ENCODE results near the gene SLC35A5.

SLC35A5 gene

DNA sequence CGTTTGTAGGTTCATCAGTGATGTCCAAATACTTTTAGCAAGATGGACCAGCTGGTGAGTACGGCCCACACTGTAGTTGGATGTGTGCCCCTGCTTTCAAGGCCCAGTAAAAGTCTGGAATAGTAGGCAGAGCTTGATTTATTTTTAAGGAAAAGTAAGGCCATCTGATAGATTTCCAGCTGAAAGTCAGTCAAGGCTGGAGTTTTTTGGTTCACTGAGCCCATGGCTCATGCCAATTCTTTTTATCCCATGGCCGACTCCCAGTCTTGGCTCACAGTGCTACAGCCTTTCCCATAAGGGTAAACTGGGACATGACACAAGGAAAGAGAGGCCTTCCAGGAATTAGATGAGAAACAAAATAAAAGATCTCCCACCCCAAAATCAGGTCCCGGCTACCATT lies 65.6 kb downstream of the SLC35A5 start (continued):
- TF ChIP-seq, protein P1, sequence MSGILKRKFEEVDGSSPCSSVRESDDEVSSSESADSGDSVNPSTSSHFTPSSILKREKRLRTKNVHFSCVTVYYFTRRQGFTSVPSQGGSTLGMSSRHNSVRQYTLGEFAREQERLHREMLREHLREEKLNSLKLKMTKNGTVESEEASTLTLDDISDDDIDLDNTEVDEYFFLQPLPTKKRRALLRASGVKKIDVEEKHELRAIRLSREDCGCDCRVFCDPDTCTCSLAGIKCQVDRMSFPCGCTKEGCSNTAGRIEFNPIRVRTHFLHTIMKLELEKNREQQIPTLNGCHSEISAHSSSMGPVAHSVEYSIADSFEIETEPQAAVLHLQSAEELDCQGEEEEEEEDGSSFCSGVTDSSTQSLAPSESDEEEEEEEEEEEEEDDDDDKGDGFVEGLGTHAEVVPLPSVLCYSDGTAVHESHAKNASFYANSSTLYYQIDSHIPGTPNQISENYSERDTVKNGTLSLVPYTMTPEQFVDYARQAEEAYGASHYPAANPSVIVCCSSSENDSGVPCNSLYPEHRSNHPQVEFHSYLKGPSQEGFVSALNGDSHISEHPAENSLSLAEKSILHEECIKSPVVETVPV (CRISPR knock-in tag; IDR thresholded peaks at IDR 0.05), result no peak

DNA sequence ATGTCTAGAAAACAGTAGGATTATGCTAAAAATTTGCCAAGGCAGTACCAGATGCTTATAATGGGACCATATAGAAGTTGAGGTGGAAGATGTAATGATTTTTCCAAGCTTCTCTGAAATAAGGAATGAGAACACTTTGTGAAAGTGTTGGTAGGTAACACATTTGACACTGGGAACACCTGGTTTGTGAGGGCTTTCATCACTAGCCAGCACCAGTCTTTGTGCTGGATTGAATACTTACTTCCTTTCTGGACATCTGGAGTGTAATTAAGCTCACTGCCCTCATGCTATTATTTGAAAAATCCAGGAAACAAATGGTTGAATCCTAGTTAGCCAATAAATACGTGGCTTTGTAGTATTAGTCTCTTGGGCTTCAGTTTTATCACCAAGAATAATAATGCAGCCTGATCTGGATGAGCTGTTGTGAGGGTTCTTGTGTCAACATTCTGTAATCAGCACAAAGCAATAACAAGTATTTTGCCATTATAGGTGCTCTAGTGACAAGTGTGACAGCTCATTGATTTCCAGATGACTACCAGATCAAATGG lies 66.1 kb downstream of the SLC35A5 start:
- TF ChIP-seq ZFP3 (CRISPR knock-in tag; IDR thresholded peaks at IDR 0.05), result no peak
- TF ChIP-seq ZNF70 (CRISPR knock-in tag; IDR thresholded peaks at IDR 0.05), result no peak
- TF ChIP-seq PPARA (CRISPR knock-in tag; IDR thresholded peaks at IDR 0.05; ENCODE audit: borderline replicate concordance), result no peak
- TF ChIP-seq, protein P2, sequence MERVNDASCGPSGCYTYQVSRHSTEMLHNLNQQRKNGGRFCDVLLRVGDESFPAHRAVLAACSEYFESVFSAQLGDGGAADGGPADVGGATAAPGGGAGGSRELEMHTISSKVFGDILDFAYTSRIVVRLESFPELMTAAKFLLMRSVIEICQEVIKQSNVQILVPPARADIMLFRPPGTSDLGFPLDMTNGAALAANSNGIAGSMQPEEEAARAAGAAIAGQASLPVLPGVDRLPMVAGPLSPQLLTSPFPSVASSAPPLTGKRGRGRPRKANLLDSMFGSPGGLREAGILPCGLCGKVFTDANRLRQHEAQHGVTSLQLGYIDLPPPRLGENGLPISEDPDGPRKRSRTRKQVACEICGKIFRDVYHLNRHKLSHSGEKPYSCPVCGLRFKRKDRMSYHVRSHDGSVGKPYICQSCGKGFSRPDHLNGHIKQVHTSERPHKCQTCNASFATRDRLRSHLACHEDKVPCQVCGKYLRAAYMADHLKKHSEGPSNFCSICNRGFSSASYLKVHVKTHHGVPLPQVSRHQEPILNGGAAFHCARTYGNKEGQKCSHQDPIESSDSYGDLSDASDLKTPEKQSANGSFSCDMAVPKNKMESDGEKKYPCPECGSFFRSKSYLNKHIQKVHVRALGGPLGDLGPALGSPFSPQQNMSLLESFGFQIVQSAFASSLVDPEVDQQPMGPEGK (CRISPR knock-in tag; IDR thresholded peaks at IDR 0.05; ENCODE audit: borderline replicate concordance), result no peak
- TF ChIP-seq, protein P3, sequence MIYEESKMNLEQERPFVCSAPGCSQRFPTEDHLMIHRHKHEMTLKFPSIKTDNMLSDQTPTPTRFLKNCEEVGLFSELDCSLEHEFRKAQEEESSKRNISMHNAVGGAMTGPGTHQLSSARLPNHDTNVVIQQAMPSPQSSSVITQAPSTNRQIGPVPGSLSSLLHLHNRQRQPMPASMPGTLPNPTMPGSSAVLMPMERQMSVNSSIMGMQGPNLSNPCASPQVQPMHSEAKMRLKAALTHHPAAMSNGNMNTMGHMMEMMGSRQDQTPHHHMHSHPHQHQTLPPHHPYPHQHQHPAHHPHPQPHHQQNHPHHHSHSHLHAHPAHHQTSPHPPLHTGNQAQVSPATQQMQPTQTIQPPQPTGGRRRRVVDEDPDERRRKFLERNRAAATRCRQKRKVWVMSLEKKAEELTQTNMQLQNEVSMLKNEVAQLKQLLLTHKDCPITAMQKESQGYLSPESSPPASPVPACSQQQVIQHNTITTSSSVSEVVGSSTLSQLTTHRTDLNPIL (CRISPR knock-in tag; IDR thresholded peaks at IDR 0.05; ENCODE audit: low read depth), result no peak
- TF ChIP-seq ZC3H10 (CRISPR knock-in tag; IDR thresholded peaks at IDR 0.05), result no peak
- no peak for TF ChIP-seq ESRRG (CRISPR knock-in tag; IDR thresholded peaks at IDR 0.05)
- TF ChIP-seq ARNTL (CRISPR knock-in tag; IDR thresholded peaks at IDR 0.05; ENCODE audit: borderline replicate concordance, low read depth), result no peak
- TF ChIP-seq SNAI2 (CRISPR knock-in tag; IDR thresholded peaks at IDR 0.05), result no peak
- TF ChIP-seq, protein P4, sequence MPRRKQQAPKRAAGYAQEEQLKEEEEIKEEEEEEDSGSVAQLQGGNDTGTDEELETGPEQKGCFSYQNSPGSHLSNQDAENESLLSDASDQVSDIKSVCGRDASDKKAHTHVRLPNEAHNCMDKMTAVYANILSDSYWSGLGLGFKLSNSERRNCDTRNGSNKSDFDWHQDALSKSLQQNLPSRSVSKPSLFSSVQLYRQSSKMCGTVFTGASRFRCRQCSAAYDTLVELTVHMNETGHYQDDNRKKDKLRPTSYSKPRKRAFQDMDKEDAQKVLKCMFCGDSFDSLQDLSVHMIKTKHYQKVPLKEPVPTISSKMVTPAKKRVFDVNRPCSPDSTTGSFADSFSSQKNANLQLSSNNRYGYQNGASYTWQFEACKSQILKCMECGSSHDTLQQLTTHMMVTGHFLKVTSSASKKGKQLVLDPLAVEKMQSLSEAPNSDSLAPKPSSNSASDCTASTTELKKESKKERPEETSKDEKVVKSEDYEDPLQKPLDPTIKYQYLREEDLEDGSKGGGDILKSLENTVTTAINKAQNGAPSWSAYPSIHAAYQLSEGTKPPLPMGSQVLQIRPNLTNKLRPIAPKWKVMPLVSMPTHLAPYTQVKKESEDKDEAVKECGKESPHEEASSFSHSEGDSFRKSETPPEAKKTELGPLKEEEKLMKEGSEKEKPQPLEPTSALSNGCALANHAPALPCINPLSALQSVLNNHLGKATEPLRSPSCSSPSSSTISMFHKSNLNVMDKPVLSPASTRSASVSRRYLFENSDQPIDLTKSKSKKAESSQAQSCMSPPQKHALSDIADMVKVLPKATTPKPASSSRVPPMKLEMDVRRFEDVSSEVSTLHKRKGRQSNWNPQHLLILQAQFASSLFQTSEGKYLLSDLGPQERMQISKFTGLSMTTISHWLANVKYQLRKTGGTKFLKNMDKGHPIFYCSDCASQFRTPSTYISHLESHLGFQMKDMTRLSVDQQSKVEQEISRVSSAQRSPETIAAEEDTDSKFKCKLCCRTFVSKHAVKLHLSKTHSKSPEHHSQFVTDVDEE (CRISPR knock-in tag; IDR thresholded peaks at IDR 0.05), result no peak
- TF ChIP-seq ZNF8 (CRISPR knock-in tag; IDR thresholded peaks at IDR 0.05), result no peak
- TF ChIP-seq BACH2 (CRISPR knock-in tag; IDR thresholded peaks at IDR 0.05; ENCODE audit: borderline replicate concordance), result no peak
- no peak for TF ChIP-seq GLIS3 (CRISPR knock-in tag; IDR thresholded peaks at IDR 0.05)
- no peak for TF ChIP-seq TCF4 (CRISPR knock-in tag; IDR thresholded peaks at IDR 0.05; ENCODE audit: borderline replicate concordance)
- TF ChIP-seq ZNF565 (CRISPR knock-in tag; conservative IDR thresholded peaks at IDR 0.05; ENCODE audit: low read depth), result no peak
- no peak for TF ChIP-seq CSDC2 (CRISPR knock-in tag; IDR thresholded peaks at IDR 0.05)
- TF ChIP-seq, protein P5, sequence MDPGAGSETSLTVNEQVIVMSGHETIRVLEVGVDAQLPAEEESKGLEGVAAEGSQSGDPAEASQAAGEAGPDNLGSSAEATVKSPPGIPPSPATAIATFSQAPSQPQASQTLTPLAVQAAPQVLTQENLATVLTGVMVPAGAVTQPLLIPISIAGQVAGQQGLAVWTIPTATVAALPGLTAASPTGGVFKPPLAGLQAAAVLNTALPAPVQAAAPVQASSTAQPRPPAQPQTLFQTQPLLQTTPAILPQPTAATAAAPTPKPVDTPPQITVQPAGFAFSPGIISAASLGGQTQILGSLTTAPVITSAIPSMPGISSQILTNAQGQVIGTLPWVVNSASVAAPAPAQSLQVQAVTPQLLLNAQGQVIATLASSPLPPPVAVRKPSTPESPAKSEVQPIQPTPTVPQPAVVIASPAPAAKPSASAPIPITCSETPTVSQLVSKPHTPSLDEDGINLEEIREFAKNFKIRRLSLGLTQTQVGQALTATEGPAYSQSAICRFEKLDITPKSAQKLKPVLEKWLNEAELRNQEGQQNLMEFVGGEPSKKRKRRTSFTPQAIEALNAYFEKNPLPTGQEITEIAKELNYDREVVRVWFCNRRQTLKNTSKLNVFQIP (CRISPR knock-in tag; IDR thresholded peaks at IDR 0.05; ENCODE audit: borderline replicate concordance, low read depth), result no peak
- ATAC-seq, result no peak

DNA sequence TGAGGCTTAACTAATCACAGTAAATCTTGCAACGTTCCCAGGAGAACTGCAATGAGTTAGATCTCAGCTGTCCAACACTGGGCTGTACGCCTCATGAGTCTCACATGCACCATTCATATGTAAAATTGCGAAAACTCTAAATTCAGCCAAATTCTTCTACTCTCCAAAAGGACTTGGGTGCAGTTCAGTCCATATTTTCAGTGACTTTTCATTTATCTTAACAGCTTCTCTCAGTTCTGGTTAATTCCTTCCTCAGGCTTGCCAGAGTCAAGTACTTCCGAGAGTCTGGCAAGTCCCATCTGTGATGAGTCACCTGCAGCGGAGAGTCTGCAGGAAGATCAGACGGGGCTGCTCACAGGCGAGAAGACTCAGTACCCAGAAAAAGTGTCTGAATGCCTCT lies 67.6 kb downstream of the SLC35A5 start:
- 0 out of 2 replicates have a peak, but pooled peaks have one; percentile 24 for TF ChIP-seq ZFP3 (CRISPR knock-in tag; IDR thresholded peaks at IDR 0.05)
- TF ChIP-seq SNAI2 (CRISPR knock-in tag; IDR thresholded peaks at IDR 0.05), result no peak
- TF ChIP-seq ISL1 (CRISPR knock-in tag; IDR thresholded peaks at IDR 0.05), result 0 out of 2 replicates have a peak, but pooled peaks have one; percentile 23
- TF ChIP-seq ZC3H10 (CRISPR knock-in tag; IDR thresholded peaks at IDR 0.05), result no peak
- ATAC-seq, result peak; percentile 94

DNA sequence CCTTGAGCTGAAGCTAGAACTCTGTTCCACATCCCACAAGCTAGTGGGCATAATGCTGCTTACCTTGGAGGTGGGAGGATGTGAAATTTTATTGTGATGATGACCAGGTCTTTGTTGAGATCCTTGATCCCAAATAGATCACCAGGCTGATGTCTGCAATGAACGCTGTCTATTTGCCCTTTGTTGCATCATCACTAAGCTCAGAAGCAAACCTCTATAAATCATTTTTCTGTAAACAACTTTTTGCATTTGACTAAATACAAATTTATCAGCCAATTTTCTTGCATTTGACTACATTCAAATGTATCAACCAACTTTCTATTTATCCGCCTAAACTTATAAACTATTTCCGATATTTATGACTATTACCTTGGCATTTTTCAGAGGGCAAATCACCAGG lies 69.4 kb downstream of the SLC35A5 start:
- TF ChIP-seq ARNTL (CRISPR knock-in tag; IDR thresholded peaks at IDR 0.05; ENCODE audit: borderline replicate concordance, low read depth), result no peak
- TF ChIP-seq, protein P1 (CRISPR knock-in tag; IDR thresholded peaks at IDR 0.05), result no peak
- TF ChIP-seq, protein P3 (CRISPR knock-in tag; IDR thresholded peaks at IDR 0.05; ENCODE audit: low read depth), result no peak
- no peak for ATAC-seq

Measured in SK-N-SH treated with all-trans-retinoic acid at 6 μM for 48 hours (cell line).